Measurements from ENCODE around the gene TMEM120B.
"Not testable (repeated sequence)": the region's sequence is repeated elsewhere in the genome, so short reads cannot be mapped to it uniquely, and the experiment has no call there.

Gene TMEM120B

DNA sequence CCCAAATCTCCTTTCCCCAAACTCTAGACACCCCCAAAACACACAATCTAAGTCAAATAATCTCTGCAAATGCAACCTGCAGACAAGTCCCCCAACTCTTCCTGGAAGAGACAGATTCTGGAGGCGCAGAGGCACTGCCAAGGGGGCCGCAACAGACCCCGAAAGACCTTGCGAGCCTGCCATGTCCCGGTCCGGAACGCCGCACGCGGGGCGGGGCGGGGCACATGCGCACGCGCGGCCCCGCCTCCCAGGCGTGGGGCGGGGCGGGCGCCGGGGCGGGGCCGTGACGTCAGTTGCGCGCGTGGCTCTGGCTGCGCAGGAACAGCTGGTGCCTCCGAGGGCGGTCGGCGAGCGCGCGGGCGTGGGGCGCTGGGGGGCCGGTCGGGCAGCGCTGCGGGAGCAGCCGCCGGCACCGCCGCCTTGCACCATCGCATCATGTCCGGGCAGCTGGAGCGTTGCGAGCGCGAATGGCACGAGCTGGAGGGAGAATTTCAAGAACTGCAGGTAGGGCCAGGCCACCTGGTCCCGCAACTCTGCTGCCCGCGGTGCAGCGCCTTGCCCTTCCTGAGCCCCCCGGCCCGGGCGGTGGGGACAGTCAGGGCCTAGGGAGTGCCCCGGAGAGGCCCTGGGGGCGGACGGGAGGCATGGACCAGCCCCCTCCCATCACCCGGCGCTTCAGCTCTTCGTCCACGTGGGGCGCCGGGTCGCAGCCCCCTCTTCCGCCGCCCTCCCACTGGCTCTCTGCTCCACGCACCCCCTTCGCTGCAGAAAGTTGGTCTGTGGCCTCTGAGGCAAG is at the start of gene TMEM120B:
TSS of gene TMEM120B (plus strand) at position 292 of the 796 bp plus-strand sequence. CDS start at position 436, 144 bp downstream.
- in situ Hi-C loops (cut with MboI; ENCODE audit: low sequenced_read_pairs): no loop called here

DNA sequence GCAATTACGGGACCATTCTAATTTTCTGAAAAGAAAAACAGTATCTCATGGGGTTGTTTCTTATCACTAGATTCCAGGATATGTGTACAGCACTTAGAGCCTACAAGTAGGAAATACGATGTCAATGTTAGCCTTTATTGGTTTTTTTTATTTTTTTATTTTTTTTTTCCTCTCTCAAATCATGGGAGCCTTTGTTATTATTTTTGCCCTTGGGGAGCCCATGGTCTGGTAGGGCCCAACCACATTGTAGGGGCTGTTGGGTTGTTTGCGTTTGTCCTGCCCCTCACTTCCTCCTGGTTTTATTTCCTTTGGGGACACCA is 49.0 kb upstream of the TMEM120B start:
- in situ Hi-C loops (cut with MboI; ENCODE audit: low sequenced_read_pairs): no loop called here

DNA sequence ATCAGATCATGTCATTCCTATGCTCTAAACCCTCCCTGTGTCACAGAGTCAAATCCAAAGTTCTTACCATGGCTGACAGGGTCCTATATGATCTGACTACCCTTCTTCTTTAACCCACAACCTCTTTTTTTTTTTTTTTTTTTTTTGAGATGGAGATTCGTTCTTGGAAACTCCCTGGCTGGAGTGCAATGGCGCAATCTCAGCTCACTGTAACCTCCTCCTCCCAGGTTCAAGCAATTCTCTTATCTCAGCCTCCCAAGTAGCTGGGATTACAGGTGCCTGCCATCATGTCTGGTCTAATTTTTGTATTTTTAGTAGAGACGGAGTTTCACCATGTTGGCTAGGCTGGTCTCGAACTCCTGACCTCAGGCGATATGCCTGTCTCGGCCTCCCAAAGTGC is 45.7 kb upstream of the TMEM120B start:
- in situ Hi-C loops (cut with MboI; ENCODE audit: low sequenced_read_pairs): not testable (repeated sequence)

DNA sequence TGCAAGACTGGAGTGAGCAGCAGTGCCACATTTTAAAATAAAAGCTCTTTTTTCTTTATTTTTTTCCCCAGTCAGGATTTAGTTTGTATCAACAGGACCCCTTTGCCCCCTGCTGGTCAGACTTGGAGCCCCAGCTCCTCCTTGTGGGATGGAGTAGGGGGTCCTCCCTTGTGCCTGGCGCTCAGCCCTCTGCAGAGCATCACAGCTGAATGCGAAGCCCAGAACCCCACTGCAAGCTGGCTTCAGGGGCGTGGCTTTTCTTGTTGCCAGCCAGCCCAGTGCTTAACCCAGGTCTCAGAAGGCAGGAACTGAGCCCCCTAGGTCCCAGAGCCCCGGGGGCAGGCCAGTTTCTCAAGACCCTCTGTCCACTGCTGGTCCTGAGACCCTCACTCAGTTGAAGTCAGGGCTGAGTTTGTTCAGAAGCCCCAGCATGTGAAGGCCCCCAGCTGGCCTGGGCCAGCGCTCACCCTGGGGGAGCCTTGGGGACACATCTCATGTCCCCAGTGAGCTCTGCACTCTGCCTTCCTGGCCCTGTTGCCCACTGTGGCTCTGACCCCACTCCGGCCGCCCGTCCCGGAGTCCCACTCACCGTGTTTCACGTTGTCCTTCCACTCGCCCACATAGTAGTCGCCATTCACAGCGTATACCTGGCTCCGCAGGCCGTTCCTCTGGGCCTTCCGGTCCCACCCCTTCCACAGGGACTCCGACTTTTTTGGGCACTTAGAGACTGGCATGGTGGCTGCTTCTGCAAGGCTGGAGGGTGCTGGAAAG is 43.6 kb upstream of the TMEM120B start:
- in situ Hi-C loops (cut with MboI; ENCODE audit: low sequenced_read_pairs): no loop called here

DNA sequence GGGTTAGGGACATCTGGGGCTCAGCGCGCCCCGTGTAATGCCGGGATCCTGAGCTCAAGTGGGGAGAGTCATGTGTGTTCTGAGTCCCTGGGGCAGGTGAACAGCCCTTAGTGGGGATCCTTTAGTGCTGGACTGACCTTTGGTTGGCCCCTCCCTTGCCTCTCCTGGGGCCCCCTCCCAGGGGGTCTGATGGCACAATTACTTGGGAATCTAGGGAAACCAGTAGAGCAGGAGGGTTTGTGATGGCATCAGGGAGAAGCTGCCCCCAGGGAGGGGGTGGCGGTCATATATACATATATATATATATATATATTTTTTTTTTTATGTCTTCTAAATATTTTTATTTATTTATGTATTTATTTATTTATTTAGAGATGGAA is 43.0 kb upstream of the TMEM120B start, which contains the start of gene MORN3:
TSS of gene MORN3 (minus strand) at position 134 of the 380 bp plus-strand sequence. CDS start 171 bp downstream, outside the sequence.
- in situ Hi-C loops (cut with MboI; ENCODE audit: low sequenced_read_pairs): no loop called here

DNA sequence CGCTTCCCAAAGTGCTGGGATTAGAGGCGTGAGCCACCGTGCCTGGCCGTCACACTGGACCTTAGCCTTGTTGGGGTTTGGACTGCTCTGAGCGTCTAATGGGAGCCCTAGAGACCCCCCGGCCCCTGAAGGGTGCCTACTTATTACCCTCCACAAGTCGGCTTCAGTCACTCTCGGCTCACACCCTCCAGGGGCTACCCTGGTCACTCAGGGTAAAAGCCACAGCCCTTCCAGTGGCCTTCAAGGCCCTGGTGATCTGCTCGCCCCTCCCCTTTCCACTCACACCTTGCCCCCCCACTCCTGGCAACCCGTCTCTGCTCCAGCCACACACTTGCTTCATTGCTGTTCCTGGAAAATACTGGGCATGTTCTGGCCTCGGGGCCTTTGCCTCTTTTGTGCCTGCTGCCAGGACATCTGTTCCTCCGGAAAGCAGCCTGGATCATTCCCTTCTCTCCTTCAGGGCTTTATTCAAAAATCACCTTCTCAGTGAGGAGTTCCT is 39.5 kb upstream of the TMEM120B start:
- in situ Hi-C loops (cut with MboI; ENCODE audit: low sequenced_read_pairs): no loop called here

DNA sequence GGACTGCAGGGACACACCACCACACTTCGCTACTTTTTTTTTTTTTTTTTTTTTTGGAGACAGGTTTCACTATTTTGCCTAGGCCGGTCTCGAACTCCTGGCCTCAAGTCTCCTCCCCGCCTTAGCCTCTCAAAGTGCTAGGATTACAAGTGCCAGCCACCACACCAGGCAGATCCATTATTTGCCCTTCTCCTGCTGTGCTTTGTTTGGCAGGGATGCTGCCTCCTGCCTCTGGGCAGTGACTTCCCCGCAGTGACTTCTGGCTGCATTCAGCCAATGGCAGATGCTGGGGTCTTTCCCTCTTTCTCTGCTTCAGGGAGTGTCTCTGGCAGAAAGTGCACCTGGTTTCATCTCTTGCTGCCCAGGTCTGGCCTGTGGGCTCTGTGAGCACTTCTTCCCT is 36.4 kb upstream of the TMEM120B start:
- in situ Hi-C loops (cut with MboI; ENCODE audit: low sequenced_read_pairs): no loop called here

DNA sequence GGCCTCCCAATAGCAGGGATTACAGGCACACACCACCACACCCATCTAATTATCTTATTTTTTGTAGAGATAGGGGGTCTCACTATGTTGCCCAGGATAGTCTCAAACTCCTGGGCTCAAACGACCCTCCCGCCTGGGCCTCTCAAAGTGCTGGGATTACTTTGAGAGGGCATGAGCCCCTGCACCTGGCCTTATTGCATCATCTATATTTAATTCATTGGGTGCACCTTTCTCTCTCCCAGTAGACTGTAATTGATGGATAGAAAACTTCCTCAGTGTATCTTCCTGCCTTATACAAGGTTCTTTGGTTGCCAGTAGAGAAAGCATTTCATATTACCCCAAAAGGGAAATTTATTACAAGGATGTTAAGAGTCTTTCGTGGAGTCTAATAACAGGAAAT is 34.2 kb upstream of the TMEM120B start:
- in situ Hi-C loops (cut with MboI; ENCODE audit: low sequenced_read_pairs): no loop called here

DNA sequence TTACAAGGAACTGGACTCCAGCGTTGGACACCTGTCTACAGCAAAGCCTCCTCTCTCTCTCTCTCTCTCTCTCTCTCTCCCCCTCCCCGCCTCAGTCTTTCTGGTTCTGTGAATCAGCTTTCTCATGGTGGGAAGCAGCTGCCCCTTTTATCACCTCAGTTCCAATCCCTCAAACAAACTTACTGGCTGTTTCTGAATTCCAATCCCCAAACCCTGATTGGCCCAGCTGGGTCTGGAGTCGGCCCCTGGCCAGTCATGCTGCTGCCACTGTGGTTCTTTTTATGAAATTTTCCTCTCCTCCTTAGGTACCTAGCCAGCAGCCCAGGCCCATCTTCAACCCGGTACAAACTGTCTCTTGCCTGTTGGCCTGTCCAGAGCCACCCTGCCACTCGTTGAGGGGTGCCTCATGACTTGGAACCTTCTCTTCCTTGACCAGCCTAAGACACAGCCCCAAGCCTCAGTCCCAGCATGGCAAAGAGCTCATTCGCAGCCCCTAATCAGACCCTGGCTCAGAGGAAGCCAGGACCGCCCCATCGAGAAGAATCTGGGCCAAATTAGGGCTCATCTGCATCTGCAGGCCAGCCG is 33.7 kb upstream of the TMEM120B start:
- in situ Hi-C loops (cut with MboI; ENCODE audit: low sequenced_read_pairs): no loop called here

DNA sequence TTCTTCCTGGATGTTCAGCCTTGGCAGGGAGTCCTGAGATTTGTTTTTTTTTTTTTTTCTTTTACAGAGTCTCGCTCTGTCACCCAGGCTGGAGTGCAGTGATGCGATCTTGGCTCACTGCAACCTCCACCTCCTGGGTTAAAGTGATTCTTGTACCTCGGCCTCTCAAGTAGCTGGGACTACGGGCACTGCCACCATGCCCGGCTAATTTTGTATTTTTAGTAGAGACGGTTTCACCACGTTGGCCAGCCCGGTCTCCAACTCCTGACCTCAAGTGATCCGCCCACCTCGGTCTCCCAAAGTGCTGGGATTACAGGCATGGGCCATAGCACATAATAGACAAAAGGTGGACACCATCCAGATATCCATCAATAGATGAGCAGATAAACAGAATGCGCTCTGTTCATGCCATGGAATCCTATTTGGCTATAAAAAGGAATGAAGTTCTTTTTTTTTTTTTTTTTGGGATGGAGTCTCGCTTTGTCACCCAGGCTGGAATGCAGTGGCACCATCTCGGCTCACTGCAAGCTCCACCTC is 32.8 kb upstream of the TMEM120B start:
- in situ Hi-C loops (cut with MboI; ENCODE audit: low sequenced_read_pairs): not testable (repeated sequence)

DNA sequence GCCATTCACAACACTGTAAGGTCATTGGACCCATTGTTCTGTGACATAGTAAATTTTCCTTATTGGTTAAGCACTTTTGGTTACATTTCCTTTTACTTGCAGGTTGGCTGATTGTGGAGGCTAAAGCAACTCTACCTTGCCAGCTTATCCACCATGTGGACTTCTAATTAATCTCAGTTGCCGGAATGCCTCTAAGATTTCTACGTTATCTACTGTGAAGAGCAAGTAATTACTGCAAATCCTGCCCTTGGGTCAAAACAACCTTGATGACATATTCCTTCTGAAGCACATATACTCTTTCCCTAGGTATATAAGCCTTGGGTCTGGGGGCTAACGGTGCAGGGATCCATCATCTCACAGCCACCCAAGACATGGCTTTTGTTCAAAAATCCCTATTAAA is 23.6 kb upstream of the TMEM120B start:
- in situ Hi-C loops (cut with MboI; ENCODE audit: low sequenced_read_pairs): no loop called here

DNA sequence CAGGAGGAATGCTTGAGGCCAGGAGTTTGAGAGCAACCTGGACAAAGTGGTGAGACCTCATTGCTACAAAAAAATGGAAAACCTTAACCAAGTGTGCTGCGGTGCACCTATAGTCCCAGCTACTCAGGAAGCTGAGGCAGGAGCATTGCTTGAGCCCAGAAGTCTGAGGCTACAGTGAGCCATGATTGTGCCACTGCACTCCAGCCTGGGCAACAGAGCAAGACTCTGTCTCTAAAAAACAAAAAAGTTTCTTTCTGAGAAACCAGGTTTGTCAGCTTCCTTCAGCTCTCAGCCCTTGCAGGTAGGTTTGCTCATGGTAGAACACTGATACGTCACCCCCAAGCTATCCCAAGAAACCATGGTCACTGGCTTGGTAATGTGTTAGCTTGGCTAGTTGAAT is 23.1 kb upstream of the TMEM120B start:
- in situ Hi-C loops (cut with MboI; ENCODE audit: low sequenced_read_pairs): no loop called here

DNA sequence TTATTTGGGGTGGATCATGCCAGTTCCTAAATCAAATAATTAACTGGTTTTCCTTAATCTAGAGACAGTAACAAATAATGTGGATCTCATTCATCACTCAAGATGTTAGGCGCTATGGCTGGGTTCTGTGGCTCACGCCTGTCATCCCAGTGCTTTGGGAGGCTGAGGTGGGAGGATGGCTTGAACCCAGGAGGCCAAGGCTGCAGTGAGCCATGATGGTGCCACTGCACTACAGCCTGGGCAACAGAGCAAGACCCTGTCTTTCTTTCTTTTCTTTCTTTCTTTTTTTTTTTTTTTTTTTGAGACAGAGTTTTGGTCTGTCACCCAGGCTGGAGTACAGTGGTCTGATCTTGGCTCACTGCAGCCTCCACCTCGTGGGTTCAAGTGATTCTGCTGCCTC is 19.8 kb upstream of the TMEM120B start:
- in situ Hi-C loops (cut with MboI; ENCODE audit: low sequenced_read_pairs): not testable (repeated sequence)

DNA sequence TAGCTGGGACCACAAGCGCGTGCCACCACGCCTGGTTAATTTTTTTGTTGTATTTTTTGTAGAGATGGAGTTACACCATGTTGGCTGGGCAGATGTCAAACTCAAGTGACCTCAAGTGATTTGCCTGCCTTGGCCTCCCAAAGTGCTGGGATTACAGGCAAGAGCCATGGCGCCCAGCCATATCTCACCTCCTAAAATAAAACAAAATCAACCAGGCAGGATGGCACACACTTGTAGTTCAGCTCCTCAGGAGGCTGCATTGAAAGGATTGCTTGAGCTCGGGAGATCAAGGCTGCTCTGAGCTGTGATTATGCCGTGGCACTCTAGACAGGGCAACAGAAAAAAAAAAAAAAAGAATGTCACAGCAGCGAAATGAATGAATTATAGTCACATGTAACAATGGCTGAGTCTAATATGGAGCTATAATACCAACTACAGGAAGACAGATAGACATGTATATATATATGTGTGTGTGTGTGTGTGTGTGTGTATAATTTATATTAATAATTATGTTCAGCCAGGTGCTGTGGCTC is 19.3 kb upstream of the TMEM120B start:
- in situ Hi-C loops (cut with MboI; ENCODE audit: low sequenced_read_pairs): no loop called here

DNA sequence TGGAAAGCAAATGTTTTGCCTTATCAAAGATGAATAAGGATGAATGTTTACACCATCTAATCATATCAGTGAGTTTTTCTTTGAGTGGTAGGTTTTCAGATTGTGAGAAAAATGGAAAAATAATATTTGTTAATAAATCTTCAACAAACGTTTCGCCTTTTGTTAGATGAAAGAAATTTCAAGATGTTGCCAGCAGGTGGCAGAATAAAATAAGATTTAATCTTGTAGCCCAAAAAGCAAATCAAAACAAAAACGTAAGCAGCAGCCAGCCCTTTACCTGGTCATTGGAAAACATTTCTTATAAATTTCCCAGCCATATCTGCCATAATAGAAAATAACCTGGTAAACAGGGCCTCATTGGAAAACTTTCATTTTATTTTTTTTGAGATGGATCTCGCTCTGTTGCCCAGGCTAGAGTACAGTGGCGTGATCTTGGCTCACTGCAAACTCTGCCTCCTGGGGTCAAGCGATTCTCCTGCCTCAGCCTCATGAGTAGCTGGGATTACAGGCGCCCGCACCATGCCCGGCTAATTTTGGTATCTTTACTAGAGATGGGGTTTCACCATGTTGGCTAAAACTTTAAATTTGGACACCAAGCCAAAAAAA is 15.4 kb upstream of the TMEM120B start:
- in situ Hi-C loops (cut with MboI; ENCODE audit: low sequenced_read_pairs): no loop called here

DNA sequence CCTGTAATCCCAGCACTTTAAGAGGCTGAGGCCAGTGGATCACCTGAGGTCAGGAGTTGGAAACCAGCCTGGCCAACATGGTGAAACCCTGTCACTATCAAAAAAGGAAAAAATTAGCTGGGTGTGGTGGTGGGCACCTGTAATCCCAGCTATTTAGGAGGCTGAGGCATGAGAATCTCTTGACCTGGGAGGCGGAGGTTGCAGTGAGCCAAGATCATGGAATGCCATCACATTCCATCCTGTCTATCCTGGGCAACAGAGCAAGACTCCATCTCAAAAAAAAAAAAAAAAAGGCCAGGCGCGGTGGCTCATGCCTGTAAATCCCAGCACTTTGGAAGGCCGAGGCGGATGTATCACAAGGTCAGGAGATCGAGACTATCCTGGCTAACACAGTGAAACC is 14.7 kb upstream of the TMEM120B start:
- in situ Hi-C loops (cut with MboI; ENCODE audit: low sequenced_read_pairs): not testable (repeated sequence)

DNA sequence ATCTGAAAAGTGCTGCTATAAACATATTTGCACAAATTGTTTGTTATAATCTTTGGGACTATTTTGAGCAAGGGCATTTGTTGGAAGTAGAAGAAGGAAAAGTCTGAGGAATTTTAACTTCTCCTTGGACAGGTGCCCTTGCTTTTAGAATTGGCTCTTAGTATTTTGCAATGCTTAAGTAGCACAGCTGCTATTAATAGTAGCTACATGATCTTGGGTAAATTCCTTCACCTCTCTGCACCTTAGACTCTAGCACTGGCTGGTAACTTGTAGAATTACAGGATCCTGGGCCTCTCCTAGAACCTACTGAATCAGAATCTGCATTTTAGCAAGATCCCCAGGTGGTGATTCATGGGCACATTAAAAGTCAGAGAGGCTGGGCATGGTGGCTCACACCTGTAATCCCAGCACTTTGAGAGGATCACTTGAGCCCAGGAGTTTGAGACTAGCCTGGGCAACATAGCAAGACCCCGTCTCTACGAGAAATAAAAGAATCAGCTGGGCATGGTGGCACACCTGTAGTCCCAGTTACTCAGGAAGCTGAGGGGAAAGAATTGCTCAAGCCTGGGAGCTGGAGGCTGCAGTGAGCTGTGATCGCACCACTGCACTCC is 10.8 kb upstream of the TMEM120B start:
- in situ Hi-C loops (cut with MboI; ENCODE audit: low sequenced_read_pairs): no loop called here

DNA sequence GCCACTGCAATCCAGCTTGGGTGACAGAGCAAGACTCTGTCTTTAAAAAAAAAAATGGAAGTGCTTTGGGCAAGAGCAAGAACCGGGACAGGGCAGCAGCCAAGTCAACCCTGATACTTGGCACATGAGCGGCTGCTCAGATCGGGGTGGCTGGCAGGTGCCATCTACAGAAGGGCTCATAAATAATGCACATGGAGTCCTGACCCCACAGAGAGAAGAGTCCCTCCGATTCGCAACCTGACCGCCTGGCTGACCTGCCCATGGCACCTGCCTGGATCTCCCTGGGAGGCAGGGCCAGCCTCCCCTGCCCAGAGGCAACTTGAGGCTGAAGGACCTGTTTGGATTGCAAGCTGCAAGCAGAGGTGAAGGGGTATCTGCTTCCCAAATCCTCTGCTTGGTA is 9.6 kb upstream of the TMEM120B start:
- in situ Hi-C loops (cut with MboI; ENCODE audit: low sequenced_read_pairs): no loop called here

DNA sequence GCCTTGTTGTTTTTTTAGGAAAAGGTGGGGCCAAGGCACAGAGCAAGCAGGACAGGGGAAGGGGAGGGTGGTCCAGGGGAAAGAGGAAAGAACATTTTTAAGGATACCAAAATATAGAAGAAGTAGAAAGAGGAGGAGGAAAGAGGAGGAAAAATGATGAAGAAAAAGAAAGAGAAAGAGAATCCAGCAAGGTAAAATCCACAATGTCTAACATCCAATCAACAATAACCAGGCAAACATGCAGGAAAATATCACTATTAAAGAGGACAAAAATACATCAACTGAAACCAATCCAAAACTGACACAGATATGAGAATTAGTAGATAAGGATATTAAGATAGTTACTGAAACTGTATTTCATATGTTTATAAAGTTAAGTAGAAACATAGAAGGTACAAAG is 7.0 kb upstream of the TMEM120B start:
- in situ Hi-C loops (cut with MboI; ENCODE audit: low sequenced_read_pairs): no loop called here

DNA sequence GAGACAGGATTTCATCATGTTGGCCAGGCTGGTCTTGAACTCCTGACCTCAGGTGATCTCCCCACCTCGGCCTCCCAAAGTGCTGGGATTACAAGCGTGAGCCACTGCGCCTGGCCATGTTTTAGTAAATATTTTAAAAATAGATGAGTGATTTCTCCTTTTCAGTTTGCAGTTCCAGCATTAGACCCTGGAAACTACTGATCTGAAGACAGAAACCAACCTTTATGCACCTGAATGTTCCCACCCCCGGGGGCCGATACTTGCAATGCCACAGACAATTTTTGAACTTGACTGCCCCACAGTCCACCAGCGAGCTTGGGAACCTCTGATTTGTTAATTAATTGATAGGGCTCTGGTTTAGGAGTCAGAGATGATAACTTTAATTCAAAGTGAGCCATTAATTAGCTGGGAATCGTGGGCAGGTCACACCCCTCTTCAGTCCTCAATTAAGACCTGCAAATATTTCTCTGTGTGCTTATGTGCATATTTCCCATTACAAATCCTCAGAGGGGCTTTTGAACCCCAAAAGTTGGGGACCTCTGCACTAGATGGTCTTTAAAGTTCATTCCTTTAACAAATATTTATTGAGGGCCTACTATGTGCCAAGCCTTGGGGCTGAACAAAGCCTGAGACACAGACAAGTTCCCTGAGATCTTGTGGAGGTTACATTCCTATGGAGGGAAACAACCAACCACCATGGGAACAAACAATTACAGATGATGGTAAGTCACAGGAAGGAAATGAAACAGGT is 4.1 kb upstream of the TMEM120B start:
- in situ Hi-C loops (cut with MboI; ENCODE audit: low sequenced_read_pairs): no loop called here

Data from hTERT RPE-1 (cell line).